Fibroblast of the aortic adventitia (primary cell): ENCODE data around the gene SMIM30. TPM values are rescaled to one million over a fixed set of nuclear protein-coding genes. Genes with fewer than 3 reads are reported as not detected.

Source experiments
- DNase-seq: peaks from one replicate; pipeline ENCODE4 v3.0.0-alpha.2; 2010; ENCODE audit warnings: low read depth
- H3K4me3 ChIP-seq: 2 replicates; pipeline ENCODE4 v1.5.1; 2011; ENCODE audit warnings: low read depth, mild to moderate bottlenecking, control low read depth, low read length, moderate library complexity
- total RNA-seq: library from RNA; depleted of rRNA; stranded (reverse); fragments of >200 nt; gene quantifications from 2 replicates; pipeline ENCODE4 v1.2.3, GENCODE V29; 2012; ENCODE audit warnings: low replicate concordance
- TF ChIP-seq, protein P1 (sequence below): IDR thresholded peaks from 2 replicates; pipeline ENCODE4 v1.5.1; 2011; ENCODE audit warnings: mild to moderate bottlenecking, low read length, control low read depth, inconsistent platforms; ENCODE audit not compliant: insufficient read depth

Gene SMIM30
- total RNA-seq, 1 donor: 124 TPM

DNA sequence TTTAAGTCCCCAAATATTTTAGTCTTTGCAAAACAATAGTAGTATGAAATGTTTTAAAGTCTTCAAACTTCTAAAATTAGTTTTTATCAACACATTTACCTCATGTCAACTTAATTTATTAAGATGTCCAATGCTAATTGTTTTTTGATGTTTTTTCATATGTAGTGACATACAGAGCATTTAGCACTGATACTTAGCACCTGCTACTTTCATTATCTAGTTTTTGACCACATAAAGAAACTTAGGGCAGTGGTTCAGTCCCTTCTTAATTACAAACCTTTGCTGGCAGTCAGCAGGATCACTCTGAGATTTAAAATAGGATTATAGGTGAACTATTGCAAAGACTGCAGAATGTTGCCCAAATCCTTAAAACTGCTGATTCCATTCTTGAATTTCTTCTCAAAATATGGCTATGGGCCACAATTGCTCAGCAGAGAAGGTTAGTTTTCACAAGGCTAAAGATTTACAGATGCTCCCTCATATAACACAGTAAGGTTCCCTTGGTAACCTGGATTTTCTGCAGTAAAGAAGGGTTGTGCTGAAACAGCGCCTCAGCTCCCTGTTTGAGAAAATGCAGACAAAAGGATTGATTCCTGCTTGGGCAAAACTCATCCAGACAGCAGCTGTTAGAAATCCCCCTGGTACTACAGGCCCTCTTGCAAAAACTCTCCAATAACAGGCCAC, 35.1 kb downstream of the SMIM30 start:
- TF ChIP-seq, protein P1, sequence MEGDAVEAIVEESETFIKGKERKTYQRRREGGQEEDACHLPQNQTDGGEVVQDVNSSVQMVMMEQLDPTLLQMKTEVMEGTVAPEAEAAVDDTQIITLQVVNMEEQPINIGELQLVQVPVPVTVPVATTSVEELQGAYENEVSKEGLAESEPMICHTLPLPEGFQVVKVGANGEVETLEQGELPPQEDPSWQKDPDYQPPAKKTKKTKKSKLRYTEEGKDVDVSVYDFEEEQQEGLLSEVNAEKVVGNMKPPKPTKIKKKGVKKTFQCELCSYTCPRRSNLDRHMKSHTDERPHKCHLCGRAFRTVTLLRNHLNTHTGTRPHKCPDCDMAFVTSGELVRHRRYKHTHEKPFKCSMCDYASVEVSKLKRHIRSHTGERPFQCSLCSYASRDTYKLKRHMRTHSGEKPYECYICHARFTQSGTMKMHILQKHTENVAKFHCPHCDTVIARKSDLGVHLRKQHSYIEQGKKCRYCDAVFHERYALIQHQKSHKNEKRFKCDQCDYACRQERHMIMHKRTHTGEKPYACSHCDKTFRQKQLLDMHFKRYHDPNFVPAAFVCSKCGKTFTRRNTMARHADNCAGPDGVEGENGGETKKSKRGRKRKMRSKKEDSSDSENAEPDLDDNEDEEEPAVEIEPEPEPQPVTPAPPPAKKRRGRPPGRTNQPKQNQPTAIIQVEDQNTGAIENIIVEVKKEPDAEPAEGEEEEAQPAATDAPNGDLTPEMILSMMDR: no peak
- DNase-seq: no peak
- no peak overlapping the region for H3K4me3 ChIP-seq

GRCh38 chr7:113078331-113078730, 40.0 kb downstream of the SMIM30 start:
- DNase-seq: no peak
- no peak overlapping the region for H3K4me3 ChIP-seq
- TF ChIP-seq, protein P1: no peak

DNA sequence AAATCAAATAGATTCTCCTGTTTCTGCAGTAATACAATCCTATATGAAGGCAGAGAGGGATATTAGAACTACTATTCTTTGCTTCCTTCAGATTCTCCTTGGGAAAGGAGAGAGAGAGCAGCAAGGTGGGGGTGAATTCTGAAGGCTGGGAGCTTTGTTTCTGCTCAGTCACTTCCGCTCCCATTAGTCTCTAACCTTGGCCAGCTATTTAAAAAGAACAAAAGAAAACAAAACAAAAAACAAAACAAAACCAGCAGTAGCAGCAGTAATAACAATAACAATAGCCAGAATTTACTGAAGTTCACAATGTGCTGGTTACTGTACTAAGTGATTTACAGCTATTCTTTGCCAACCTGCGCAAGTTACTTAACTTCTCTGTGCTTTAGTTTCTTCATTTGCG, 41.7 kb downstream of the SMIM30 start:
- no peak overlapping the region for H3K4me3 ChIP-seq
- TF ChIP-seq, protein P1: no peak
- no peak for DNase-seq

- DNase-seq: peak; percentile 38
- H3K4me3 ChIP-seq: no peak overlapping the region
- TF ChIP-seq, protein P1: no peak
These were observed 46.9 kb downstream of the SMIM30 start for GRCh38 chr7:113071465-113071864.

Other genes starting within 250 kb of the SMIM30 start
- gene GPR85, start 31.7 kb downstream of the SMIM30 start, total RNA-seq: 2.4 and 5.0 TPM in 2 replicates